ENCODE results near the gene TMPRSS3. TPM values are rescaled to one million over a fixed set of nuclear protein-coding genes. Genes with fewer than 3 reads are reported as not detected.

Gene TMPRSS3
- total and polyA plus RNA-seq, 11 donors: 0.59 to 2.7 TPM; not detected in 9

DNA sequence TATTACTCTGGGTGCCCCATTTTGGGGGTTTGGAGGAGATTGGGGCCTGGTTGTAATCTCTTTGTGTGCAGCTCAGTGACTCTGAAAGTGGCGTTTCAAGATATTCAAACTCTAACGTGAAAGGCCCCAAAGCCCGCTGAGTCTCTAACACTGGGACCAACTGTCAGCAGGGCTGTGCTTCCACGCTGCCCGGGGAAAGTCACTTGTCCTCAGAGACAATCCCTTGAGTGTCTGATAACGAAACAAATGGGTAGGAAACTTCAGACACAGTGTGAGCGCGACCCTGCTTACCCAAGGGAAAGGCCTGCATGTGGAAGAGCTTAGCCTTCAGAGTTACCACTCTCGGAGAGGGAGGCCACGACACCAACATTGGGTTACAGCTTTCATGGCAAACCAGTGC is 8.7 kb upstream of the TMPRSS3 start:
- Histone ChIP-seq H3K27me3 (peaks cover 0 to 12% (median 0%) of the 10 kb centered on the region in 9 donors), H3K9me3 (peaks cover 0 to 13% (median 0%) of the 10 kb centered on the region in 12 donors), H3K36me3 (no peaks in the 10 kb centered on the region), H3K4me1 (no peaks in the 10 kb centered on the region), H3K4me3 (peak overlapping the region in 2 of 12 donors; percentile 19 to 54), H3K27ac (peak overlapping the region in 1 of 12 donors; percentile 82)
- intact Hi-C loops (cut with DNase I): no loop called here
- WGBS, 4 donors: 67 to 72% (median 71%) methylated on average over 10 of the region's 10 CpGs
- DNase-seq: no peak
- ATAC-seq: no peak
- no peak for TF ChIP-seq POLR2A (IDR thresholded peaks at IDR 0.05)
- no peak for TF ChIP-seq CTCF (IDR thresholded peaks at IDR 0.05)

DNA sequence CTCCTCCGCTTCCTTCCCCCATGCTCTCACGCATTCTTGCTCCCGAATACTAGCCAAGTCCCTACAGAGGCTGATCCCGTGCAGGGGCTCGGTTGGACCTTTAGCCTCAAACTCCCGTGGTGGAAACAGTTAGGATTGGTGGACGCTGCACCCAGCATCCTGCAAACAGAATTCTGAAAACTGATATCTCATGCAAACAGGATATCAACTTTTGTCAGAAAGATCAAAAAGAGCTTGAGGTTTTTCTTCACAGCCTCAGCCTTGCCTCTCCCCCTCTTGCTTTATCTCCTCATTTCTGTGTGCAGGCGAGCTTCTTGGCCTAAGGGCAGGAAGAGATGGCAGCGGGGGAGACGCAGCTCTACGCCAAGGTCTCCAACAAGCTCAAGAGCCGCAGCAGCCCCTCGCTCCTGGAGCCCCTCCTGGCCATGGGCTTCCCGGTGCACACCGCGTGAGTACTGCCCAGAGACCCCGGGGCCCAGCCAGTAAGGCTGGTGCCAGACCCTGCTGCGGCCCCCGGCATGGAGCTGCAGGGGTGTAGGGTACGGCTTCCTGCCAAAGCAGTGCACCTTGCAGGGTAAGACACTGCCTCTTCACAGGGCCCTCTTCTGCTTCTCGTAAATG is 7.9 kb upstream of the TMPRSS3 start, which contains the start of gene UBASH3A:
Gene UBASH3A (plus strand): TSS at position 292 of the 621 bp plus-strand sequence. CDS start 44 bp downstream, at position 336.
- Histone ChIP-seq H3K4me1 (no peaks in the 10 kb centered on the region), H3K9me3 (peaks cover 0 to 13% (median 0%) of the 10 kb centered on the region in 12 donors), H3K27ac (peak within 1 kb of the TSS in 1 of 12 donors; percentile 82), H3K4me3 (peak within 1 kb of the TSS in 2 of 12 donors; percentile 19 to 54), H3K36me3 (no peaks in the 10 kb centered on the region), H3K27me3 (peaks cover 0 to 12% (median 0%) of the 10 kb centered on the region in 9 donors)
- intact Hi-C loops (cut with DNase I): no loop called here
- DNase-seq (peak in 1 of 5 donors; percentile 60), ATAC-seq (no peak)
- TF ChIP-seq POLR2A (IDR thresholded peaks at IDR 0.05): no peak
- no peak for TF ChIP-seq CTCF (IDR thresholded peaks at IDR 0.05)
- WGBS, 4 donors: 70 to 74% (median 72%) methylated on average over 17 to 21 of the region's 21 CpGs

- peaks cover 0 to 12% (median 0%) of the 10 kb centered on the region in 9 donors for H3K27me3 ChIP-seq
- WGBS, 4 donors: 76 to 79% (median 79%) methylated on average over 2 of the region's 2 CpGs
- ATAC-seq (no peak), DNase-seq (no peak)
- no peaks in the 10 kb centered on the region for H3K4me1 ChIP-seq
- intact Hi-C loops (cut with DNase I): no loop called here
- H3K27ac ChIP-seq: no peak overlapping the region
- TF ChIP-seq POLR2A (IDR thresholded peaks at IDR 0.05) (no peak), CTCF (IDR thresholded peaks at IDR 0.05) (no peak)
- H3K9me3 ChIP-seq: peaks cover 0 to 13% (median 0%) of the 10 kb centered on the region in 12 donors
- no peak overlapping the region for H3K4me3 ChIP-seq
- no peaks in the 10 kb centered on the region for H3K36me3 ChIP-seq
Observed at GRCh38 chr21:42401820-42402251, 6.0 kb upstream of the TMPRSS3 start.

- ATAC-seq (no peak), DNase-seq (no peak)
- intact Hi-C loops (cut with DNase I): no loop called here
- WGBS, 4 donors: 50 to 72% (median 58%) methylated on average over 3 of the region's 3 CpGs
- TF ChIP-seq POLR2A (IDR thresholded peaks at IDR 0.05) (no peak), CTCF (IDR thresholded peaks at IDR 0.05) (no peak)
- peaks cover 0 to 13% (median 0%) of the 10 kb centered on the region in 12 donors for H3K9me3 ChIP-seq
- peaks cover 0 to 11% (median 0%) of the 10 kb centered on the region in 9 donors for H3K27me3 ChIP-seq
- no peak overlapping the region for H3K4me3 ChIP-seq
- H3K4me1 ChIP-seq: no peaks in the 10 kb centered on the region
- no peak overlapping the region for H3K27ac ChIP-seq
- H3K36me3 ChIP-seq: no peaks in the 10 kb centered on the region
Observed at GRCh38 chr21:42401154-42401553, 5.3 kb upstream of the TMPRSS3 start.

All from heart left ventricle (tissue), 16 donors.